ENCODE data around the gene SCFD2.

DNA sequence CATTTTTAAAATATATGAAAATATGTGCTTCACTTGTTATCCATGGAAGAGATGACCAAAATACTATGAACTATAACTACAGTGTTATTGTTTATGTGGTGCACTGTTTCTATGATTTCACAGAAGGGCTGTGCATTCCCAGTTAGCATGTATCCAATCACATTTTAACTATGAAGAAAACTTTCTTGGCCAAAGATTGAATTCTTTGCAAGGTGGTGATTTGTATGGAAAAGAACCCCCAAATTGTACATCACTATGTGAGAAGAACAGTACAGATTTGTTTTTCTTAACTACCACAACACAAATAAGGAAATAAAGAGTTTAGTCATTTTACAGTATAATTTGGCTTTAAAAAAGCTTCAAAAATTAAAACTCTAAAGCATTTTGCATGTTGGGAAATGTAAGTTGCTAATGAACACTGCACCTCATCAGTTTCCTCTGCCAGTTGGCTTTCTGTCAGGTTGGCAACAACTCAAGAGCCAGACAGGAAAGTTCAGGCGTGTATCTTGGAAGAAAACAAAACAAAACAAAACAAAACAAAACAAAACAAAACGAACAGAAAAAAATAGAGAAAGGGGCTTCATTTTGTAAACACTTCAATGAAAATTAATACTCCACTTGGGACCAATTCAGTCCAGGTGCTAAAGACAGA lies 237.0 kb downstream of the SCFD2 start:
- TF ChIP-seq RAD21 (IDR thresholded peaks at IDR 0.05; ENCODE audit: low read length) (no peak), GATA2 (CRISPR knock-in tag; IDR thresholded peaks at IDR 0.05) (no peak), RCOR1 (IDR thresholded peaks at IDR 0.05; ENCODE audit: low read length) (no peak), TCF12 (IDR thresholded peaks at IDR 0.05) (no peak), POLR2AphosphoS5 (IDR thresholded peaks at IDR 0.05; ENCODE audit: low read depth, low read length) (no peak), CHD2 (IDR thresholded peaks at IDR 0.05; ENCODE audit: low read length, partially characterized antibody) (no peak), JUND (IDR thresholded peaks at IDR 0.05) (no peak)
- TF ChIP-seq, protein P1, sequence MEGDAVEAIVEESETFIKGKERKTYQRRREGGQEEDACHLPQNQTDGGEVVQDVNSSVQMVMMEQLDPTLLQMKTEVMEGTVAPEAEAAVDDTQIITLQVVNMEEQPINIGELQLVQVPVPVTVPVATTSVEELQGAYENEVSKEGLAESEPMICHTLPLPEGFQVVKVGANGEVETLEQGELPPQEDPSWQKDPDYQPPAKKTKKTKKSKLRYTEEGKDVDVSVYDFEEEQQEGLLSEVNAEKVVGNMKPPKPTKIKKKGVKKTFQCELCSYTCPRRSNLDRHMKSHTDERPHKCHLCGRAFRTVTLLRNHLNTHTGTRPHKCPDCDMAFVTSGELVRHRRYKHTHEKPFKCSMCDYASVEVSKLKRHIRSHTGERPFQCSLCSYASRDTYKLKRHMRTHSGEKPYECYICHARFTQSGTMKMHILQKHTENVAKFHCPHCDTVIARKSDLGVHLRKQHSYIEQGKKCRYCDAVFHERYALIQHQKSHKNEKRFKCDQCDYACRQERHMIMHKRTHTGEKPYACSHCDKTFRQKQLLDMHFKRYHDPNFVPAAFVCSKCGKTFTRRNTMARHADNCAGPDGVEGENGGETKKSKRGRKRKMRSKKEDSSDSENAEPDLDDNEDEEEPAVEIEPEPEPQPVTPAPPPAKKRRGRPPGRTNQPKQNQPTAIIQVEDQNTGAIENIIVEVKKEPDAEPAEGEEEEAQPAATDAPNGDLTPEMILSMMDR (IDR thresholded peaks at IDR 0.05), result no peak
- TF ChIP-seq, protein P2, sequence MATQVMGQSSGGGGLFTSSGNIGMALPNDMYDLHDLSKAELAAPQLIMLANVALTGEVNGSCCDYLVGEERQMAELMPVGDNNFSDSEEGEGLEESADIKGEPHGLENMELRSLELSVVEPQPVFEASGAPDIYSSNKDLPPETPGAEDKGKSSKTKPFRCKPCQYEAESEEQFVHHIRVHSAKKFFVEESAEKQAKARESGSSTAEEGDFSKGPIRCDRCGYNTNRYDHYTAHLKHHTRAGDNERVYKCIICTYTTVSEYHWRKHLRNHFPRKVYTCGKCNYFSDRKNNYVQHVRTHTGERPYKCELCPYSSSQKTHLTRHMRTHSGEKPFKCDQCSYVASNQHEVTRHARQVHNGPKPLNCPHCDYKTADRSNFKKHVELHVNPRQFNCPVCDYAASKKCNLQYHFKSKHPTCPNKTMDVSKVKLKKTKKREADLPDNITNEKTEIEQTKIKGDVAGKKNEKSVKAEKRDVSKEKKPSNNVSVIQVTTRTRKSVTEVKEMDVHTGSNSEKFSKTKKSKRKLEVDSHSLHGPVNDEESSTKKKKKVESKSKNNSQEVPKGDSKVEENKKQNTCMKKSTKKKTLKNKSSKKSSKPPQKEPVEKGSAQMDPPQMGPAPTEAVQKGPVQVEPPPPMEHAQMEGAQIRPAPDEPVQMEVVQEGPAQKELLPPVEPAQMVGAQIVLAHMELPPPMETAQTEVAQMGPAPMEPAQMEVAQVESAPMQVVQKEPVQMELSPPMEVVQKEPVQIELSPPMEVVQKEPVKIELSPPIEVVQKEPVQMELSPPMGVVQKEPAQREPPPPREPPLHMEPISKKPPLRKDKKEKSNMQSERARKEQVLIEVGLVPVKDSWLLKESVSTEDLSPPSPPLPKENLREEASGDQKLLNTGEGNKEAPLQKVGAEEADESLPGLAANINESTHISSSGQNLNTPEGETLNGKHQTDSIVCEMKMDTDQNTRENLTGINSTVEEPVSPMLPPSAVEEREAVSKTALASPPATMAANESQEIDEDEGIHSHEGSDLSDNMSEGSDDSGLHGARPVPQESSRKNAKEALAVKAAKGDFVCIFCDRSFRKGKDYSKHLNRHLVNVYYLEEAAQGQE (IDR thresholded peaks at IDR 0.05; ENCODE audit: low read depth, low read length), result no peak
- TF ChIP-seq, protein P3, sequence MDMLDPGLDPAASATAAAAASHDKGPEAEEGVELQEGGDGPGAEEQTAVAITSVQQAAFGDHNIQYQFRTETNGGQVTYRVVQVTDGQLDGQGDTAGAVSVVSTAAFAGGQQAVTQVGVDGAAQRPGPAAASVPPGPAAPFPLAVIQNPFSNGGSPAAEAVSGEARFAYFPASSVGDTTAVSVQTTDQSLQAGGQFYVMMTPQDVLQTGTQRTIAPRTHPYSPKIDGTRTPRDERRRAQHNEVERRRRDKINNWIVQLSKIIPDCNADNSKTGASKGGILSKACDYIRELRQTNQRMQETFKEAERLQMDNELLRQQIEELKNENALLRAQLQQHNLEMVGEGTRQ (IDR thresholded peaks at IDR 0.05; ENCODE audit: borderline replicate concordance, low read depth, low read length), result no peak
